ENCODE measurements around the gene SARDH. TPM values are rescaled to one million over a fixed set of nuclear protein-coding genes. Genes with fewer than 3 reads are reported as not detected.
"Not testable (repeated sequence)": the region's sequence is repeated elsewhere in the genome, so short reads cannot be mapped to it uniquely, and the experiment has no call there.

Gene SARDH
- total RNA-seq, 2 donors from 2014 or later = 8.4 to 11.2 TPM

DNA sequence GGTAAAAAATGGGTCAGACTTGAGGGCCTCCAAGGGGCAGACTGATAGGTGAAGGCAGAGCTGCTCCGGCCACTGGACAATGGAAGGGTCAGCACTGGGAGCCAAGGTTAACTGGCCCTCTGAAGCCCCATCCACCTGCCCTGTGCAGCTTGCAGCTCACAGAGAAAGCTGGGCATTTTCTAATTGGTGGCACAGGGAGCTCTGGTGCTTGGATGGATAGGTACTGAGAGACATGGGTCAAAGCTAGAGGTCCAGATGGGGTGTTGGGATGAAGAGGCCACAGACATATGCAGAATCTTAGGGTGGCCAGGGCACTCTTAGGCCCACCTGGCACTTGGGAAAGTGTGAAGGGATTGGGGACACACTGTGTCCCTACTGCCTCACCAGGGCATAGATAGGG, 29.5 kb upstream of the SARDH start:
- no peak overlapping the region for H3K4me3 ChIP-seq (ENCODE audit: low read length)
- H3K36me3 ChIP-seq (ENCODE audit: control insufficient read depth, insufficient read depth, low read length) = peaks cover 40% of the 10 kb centered on the region
- no peaks in the 10 kb centered on the region for H3K27me3 ChIP-seq (ENCODE audit: control insufficient read depth, insufficient read depth, low read length, poor library complexity, severe bottlenecking)
- H3K27me3 Mint-ChIP-seq (ENCODE audit: insufficient read depth) = no peaks in the 10 kb centered on the region
- no peak overlapping the region for H3K27ac Mint-ChIP-seq
- no peak for TF ChIP-seq CTCF (conservative IDR thresholded peaks at IDR 0.05)
- peaks cover 20% of the 10 kb centered on the region for H3K9me3 ChIP-seq (ENCODE audit: control insufficient read depth, low read length)
- H3K4me1 Mint-ChIP-seq = no peaks in the 10 kb centered on the region
- H3K4me3 Mint-ChIP-seq = no peak overlapping the region
- no peak overlapping the region for H3K27ac ChIP-seq (ENCODE audit: low read depth, low read length)
- no peak for DNase-seq
- H3K4me1 ChIP-seq (ENCODE audit: control insufficient read depth, insufficient read depth, low read length) = no peaks in the 10 kb centered on the region
- H3K9ac ChIP-seq (ENCODE audit: extremely low read depth, low read length, poor library complexity, severe bottlenecking) = no peak overlapping the region
- H3K36me3 Mint-ChIP-seq (ENCODE audit: low read depth) = peaks cover 57% of the 10 kb centered on the region
- WGBS, 2 experiments (ENCODE audit: insufficient coverage in 1 of 2, insufficient read length in 1 of 2) = 92% methylated on average over 1 of the region's 1 CpG; no CpG with 5 or more reads in 1 of the 2 experiments
- H3K9me3 Mint-ChIP-seq = peaks cover 22% of the 10 kb centered on the region

GRCh38 chr9:133767008-133767407, 28.9 kb upstream of the SARDH start:
- Histone ChIP-seq H3K9ac (ENCODE audit: extremely low read depth, low read length, poor library complexity, severe bottlenecking) (no peak overlapping the region), H3K9me3 (ENCODE audit: control insufficient read depth, low read length) (peaks cover 20% of the 10 kb centered on the region), H3K27ac (ENCODE audit: low read depth, low read length) (no peak overlapping the region), H3K4me3 (ENCODE audit: low read length) (no peak overlapping the region), H3K4me1 (ENCODE audit: control insufficient read depth, insufficient read depth, low read length) (no peaks in the 10 kb centered on the region), H3K27me3 (ENCODE audit: control insufficient read depth, insufficient read depth, low read length, poor library complexity, severe bottlenecking) (no peaks in the 10 kb centered on the region), H3K36me3 (ENCODE audit: control insufficient read depth, insufficient read depth, low read length) (peaks cover 40% of the 10 kb centered on the region)
- no peak for TF ChIP-seq CTCF (conservative IDR thresholded peaks at IDR 0.05)
- Mint-ChIP-seq H3K4me1 (no peaks in the 10 kb centered on the region), H3K9me3 (peaks cover 22% of the 10 kb centered on the region), H3K27me3 (ENCODE audit: insufficient read depth) (no peaks in the 10 kb centered on the region), H3K27ac (no peak overlapping the region), H3K36me3 (ENCODE audit: low read depth) (peaks cover 56% of the 10 kb centered on the region), H3K4me3 (no peak overlapping the region)
- no peak for DNase-seq
- WGBS, 2 experiments (ENCODE audit: insufficient coverage in 1 of 2, insufficient read length in 1 of 2) = 88 to 100% methylated on average over 1 of the region's 1 CpG

GRCh38 chr9:133766234-133766633, 28.1 kb upstream of the SARDH start:
- H3K9ac ChIP-seq (ENCODE audit: extremely low read depth, low read length, poor library complexity, severe bottlenecking); H3K27me3 ChIP-seq (ENCODE audit: control insufficient read depth, insufficient read depth, low read length, poor library complexity, severe bottlenecking); H3K4me1 ChIP-seq (ENCODE audit: control insufficient read depth, insufficient read depth, low read length); H3K27ac ChIP-seq (ENCODE audit: low read depth, low read length); H3K4me1 Mint-ChIP-seq; H3K27ac Mint-ChIP-seq; DNase-seq; H3K27me3 Mint-ChIP-seq (ENCODE audit: insufficient read depth); H3K4me3 ChIP-seq (ENCODE audit: low read length); H3K4me3 Mint-ChIP-seq: not testable (repeated sequence)
- peaks cover 20% of the 10 kb centered on the region for H3K9me3 ChIP-seq (ENCODE audit: control insufficient read depth, low read length)
- Mint-ChIP-seq H3K9me3 (peaks cover 22% of the 10 kb centered on the region), H3K36me3 (ENCODE audit: low read depth) (peaks cover 61% of the 10 kb centered on the region)
- WGBS, 2 experiments (ENCODE audit: insufficient coverage in 1 of 2, insufficient read length in 1 of 2) = 100% methylated on average over 1 of the region's 3 CpGs; no CpG with 5 or more reads in 1 of the 2 experiments
- peaks cover 45% of the 10 kb centered on the region for H3K36me3 ChIP-seq (ENCODE audit: control insufficient read depth, insufficient read depth, low read length)

All from endodermal cell (in vitro differentiated cells).